GM12892 (cell line): ENCODE results near the gene ZNF304. TPM values are rescaled to one million over a fixed set of nuclear protein-coding genes. Genes with fewer than 3 reads are reported as not detected.

ENCODE experiments used
- DNase-seq: peaks from one replicate; pipeline ENCODE4 v3.0.0; 2011; ENCODE audit not compliant: insufficient read length
- FAIRE-seq: peaks from 2 replicates; lab custom pipeline; 2011; peaks lifted over from hg19 to GRCh38; lab: Jason Lieb, UNC
- POLR2A ChIP-seq: IDR thresholded peaks from 2 replicates; pipeline ENCODE4 v1.6.1; 2011; ENCODE audit warnings: low read depth, low read length, control low read depth
- POLR2AphosphoS5 ChIP-seq: IDR thresholded peaks from 2 replicates; pipeline ENCODE4 v1.6.1; 2011; ENCODE audit warnings: low read depth, low read length, control low read depth
- TAF1 ChIP-seq: IDR thresholded peaks from 2 replicates; pipeline ENCODE4 v1.6.1; 2011; ENCODE audit warnings: low read depth, mild to moderate bottlenecking, control low read depth, low read length, borderline replicate concordance
- polyA plus RNA-seq: library from polyadenylated mRNA; unstranded; fragments of >200 nt; gene quantifications from one replicate; pipeline ENCODE4 v1.2.1, GENCODE V29; 2012; ENCODE audit warnings: missing spikeins, inconsistent platforms; ENCODE audit not compliant: missing spikeins

Gene ZNF304
- 4.5 TPM for polyA plus RNA-seq

DNA sequence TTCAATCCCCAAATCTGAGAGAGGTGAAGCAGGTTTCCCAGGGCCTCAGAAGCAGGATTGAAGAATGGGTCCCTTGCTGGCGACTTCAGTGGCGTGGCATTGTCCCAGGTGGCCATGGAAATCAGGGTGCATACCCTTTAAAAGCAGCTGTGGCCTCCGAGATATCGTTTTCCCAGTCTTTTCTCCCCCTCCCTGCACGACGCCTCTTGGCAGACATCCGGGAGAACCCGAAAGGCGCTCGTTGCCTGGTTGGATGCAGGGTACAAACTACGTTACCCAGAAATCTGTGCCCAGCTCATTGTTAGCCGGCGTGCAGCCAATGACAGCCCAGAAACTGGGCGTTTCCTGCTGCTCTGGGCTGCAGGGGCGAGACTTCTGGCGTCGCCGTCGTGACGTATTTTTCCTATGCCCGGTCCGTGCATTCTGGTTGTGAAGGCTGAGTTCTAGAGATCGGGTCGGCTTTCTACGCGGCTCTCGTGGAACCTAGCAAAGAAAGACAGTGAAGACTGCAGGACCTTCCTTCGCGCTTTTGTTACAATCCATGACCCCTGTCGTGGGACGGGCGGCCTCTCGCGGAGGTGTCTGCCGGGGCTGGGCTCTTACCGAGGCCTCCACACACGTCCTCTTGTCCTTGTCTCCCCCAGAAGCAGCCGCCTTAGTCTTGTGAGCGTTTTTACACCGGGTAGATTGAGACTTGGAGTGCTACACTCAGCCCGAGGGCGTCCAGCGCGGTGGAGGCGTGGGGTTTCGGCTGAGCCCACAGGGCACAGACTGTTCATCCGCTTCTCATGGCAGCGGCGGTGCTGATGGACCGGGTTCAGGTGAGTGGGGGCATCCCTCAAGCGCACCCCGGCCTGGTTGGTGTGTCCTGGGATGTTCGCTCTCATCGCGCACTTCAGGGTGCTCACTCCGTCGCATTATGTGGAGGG, at the start of gene ZNF304:
ZNF304 (plus strand) TSS at position 395 of the 929 bp plus-strand sequence; CDS start at position 789, 394 bp downstream.
- DNase-seq: peak; percentile 88
- FAIRE-seq: peak; percentile 100
- TF ChIP-seq POLR2A (no peak; the same call in 1 of the 2 replicates), TAF1 (no peak), POLR2AphosphoS5 (no peak)

DNA sequence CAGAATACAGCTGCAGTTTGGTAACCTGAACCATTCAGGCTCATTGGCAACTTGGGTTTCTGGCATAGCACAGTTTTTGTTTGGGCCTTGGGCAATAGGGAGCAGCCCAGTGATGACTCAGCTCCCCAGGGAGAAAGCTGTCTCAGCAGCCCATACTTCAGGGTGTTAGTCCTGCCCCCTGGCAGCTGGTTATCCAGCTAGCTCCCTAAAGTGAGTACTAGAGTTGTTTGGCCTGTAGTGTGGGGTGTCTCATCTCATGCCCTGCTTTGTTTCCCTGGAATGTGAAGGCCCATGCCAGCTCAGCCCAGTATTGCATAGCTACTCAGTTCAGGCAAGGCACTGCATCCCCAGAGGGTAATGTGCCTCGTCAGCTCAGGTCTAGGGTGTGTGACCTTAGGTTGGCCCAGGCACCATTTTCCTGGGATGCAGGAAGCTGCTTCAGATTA, 49.0 kb upstream of the ZNF304 start:
- TF ChIP-seq TAF1: no peak
- TF ChIP-seq POLR2AphosphoS5: peak; percentile 69
- no peak for FAIRE-seq
- no peak for DNase-seq

DNA sequence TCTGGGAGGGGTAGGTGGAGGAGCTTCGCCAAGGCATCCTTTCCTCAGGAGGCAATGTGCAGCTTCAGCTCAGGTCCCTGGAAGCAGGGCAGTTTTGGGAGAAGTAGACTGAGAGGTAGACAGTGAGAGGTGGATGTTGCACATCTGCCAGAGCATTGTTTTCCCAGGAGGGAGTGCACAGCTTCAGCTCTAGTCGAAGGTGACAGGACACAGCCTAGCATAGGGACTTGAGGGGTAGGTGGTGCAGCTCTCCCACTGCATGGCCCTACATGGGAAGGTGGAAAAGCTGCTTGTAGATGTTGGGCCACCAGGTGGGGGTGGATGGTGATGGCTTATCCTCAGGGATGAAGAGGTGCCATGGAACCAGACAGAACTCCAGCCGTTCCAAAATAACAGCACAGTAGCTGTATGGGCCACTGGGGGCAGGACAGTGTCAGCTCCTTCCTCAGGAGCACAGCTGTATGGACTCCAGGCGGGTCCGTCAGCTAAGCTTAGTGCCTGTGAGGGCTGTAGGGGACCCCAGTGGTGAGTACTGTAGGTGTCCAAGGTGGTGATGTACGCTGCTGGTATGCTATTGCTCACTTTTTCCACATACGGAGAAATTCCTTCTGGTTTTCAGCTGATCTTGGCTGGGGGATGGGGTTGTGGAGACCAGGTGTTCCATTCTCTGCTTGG, 48.2 kb upstream of the ZNF304 start:
- TF ChIP-seq POLR2A (peak; percentile 15), POLR2AphosphoS5 (peak; percentile 64; the same call in 1 of the 2 replicates), TAF1 (no peak)
- DNase-seq: no peak
- no peak for FAIRE-seq

GRCh38 chr19:57305056-57305455, 46.0 kb upstream of the ZNF304 start:
- TF ChIP-seq TAF1 (no peak), POLR2A (no peak)
- no peak for DNase-seq
- peak; percentile 17 for FAIRE-seq

DNA sequence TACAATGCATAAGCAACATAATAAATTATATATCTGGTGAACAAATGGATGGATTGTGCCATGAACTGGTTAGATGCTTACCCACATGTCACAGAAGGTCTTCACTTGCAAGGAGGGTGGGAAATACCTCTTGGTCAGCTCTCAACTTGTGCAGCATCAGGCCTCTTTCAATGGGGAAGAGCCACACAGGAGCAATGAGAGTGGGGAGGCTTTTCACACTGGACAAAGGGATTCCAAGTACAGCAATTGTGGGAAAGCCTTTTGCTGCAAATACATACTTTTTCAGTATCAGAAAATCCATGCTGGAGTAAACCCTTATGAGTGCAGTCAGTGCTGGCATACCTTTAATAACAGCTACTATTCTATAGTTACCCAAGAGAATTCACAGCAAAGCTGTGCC, 42.6 kb upstream of the ZNF304 start:
- no peak for FAIRE-seq
- TF ChIP-seq POLR2AphosphoS5: no peak
- no peak for TF ChIP-seq TAF1
- no peak; the same call in 1 of the 2 replicates for TF ChIP-seq POLR2A

GRCh38 chr19:57310792-57311191, 40.3 kb upstream of the ZNF304 start:
- FAIRE-seq (no peak), DNase-seq (no peak)
- TF ChIP-seq POLR2A: no peak

More for the DNA sequence above, 42.6 kb upstream of the ZNF304 start:
- no peak for DNase-seq

- FAIRE-seq: no peak
- TF ChIP-seq POLR2AphosphoS5 (no peak), POLR2A (no peak), TAF1 (no peak)
- no peak for DNase-seq
These were observed 36.9 kb upstream of the ZNF304 start for GRCh38 chr19:57314146-57314545.

GRCh38 chr19:57317503-57317902, 33.6 kb upstream of the ZNF304 start:
- FAIRE-seq (no peak), DNase-seq (no peak)
- TF ChIP-seq POLR2AphosphoS5 (no peak), POLR2A (no peak), TAF1 (no peak)

DNA sequence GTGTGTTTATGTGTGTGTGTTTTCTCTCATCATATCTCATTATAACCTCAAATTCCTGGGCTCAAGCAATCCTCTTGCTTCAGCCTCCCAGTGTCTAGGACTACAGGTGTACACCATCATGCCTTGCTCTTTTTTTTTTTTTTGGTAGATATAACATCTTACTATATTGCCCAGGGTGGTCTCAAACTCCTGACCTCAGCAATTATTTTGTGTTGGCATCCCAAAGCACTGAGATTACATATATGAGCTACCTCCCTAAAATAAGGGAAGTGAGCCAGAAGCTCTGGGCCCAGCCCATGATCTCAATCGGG, 31.2 kb upstream of the ZNF304 start:
- FAIRE-seq (no peak), DNase-seq (no peak)
- TF ChIP-seq POLR2A (no peak), TAF1 (no peak), POLR2AphosphoS5 (no peak)

DNA sequence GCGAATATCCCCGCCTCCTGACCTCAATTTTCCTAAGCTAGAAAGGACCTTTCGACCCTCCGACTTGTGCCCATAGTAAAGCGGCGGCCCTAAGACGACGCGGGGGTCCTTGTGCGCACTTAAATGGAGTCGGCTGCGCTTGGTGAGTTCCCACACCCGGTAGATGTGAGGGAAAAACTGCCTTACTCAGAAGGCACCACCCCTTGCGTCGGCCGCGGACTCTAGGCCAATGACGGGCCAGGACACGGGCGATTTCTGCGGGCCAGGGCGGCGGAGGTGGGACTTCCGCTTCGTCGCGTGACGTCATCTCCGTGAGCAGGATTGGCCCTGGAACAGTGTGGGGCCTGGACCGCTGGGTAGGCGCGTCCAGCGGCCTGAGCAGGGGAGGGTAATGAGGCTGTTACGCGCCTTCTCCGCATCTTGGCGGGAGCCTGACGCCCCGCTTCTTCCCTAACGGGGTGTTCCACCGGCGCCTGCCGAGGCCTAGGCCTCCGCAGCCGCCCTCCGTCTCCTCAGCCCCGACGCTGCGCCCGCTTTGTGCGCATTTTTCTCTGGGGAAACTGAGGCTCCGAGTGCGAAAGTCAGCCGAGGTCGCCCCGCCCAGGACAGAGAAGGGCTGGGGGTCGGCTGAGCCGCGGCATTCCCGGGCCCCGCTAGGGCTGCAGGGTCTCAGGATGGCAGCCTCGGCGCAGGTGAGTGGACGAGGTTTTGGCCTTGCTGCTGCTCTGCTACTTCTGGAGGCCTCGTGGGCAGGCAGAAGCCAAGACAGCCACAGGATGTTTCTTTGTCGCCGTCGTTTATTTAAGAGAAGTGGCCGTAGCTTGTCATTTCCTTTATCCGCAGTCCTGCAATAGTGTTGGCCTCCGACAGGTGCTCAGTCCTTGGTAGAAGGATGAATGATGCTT, 30.6 kb upstream of the ZNF304 start, which contains the start of gene ZNF543:
ZNF543 (plus strand) TSS at position 293 of the 905 bp plus-strand sequence; CDS start at position 675, 382 bp downstream.
- peak; percentile 88 for TF ChIP-seq POLR2AphosphoS5
- peak; percentile 87 for TF ChIP-seq POLR2A
- 0 out of 2 replicates have a peak, but pooled peaks have one; percentile 42 for TF ChIP-seq TAF1
- FAIRE-seq: peak; percentile 99
- DNase-seq: peak; percentile 97

GRCh38 chr19:57321116-57321515, 30.0 kb upstream of the ZNF304 start:
- DNase-seq: no peak
- no peak for FAIRE-seq
- TF ChIP-seq TAF1 (no peak), POLR2AphosphoS5 (no peak), POLR2A (no peak)
